Activated CD4-positive, alpha-beta T cell treated with anti-CD3 and anti-CD28 coated beads for 4 hours (primary cell): ENCODE measurements around the gene RBP2.
"Not testable (repeated sequence)": the region's sequence is repeated elsewhere in the genome, so short reads cannot be mapped to it uniquely, and the experiment has no call there.

Experiments used
- DNase-seq, 2 donors: peaks; one replicate each; pipeline ENCODE4 v3.0.0-alpha.2; 2020

RBP2 gene

GRCh38 chr3:139440639-139441556 lies 35.4 kb downstream of the RBP2 start:
- DNase-seq = no peak

- no peak for DNase-seq
Observed at GRCh38 chr3:139439278-139439677, 37.0 kb downstream of the RBP2 start.

GRCh38 chr3:139434764-139435307 lies 41.5 kb downstream of the RBP2 start:
- DNase-seq = no peak

- no peak for DNase-seq
Observed at GRCh38 chr3:139434228-139434627, 42.1 kb downstream of the RBP2 start.

- DNase-seq = no peak
Observed at GRCh38 chr3:139433089-139433488, 43.2 kb downstream of the RBP2 start.

GRCh38 chr3:139430493-139430892 lies 45.8 kb downstream of the RBP2 start:
- DNase-seq = no peak

- DNase-seq = peak in 1 of 2 donors; percentile 3
Observed at GRCh38 chr3:139427283-139428060, 48.8 kb downstream of the RBP2 start.

GRCh38 chr3:139425745-139426400 lies 50.4 kb downstream of the RBP2 start:
- no peak for DNase-seq

GRCh38 chr3:139423232-139423631 lies 53.1 kb downstream of the RBP2 start:
- DNase-seq = no peak

- no peak for DNase-seq
Observed at GRCh38 chr3:139421460-139421859, 54.9 kb downstream of the RBP2 start.

GRCh38 chr3:139421040-139421439 lies 55.3 kb downstream of the RBP2 start:
- DNase-seq = no peak

GRCh38 chr3:139418144-139418543 lies 58.2 kb downstream of the RBP2 start:
- DNase-seq = no peak

- DNase-seq = no peak
Observed at GRCh38 chr3:139416275-139416674, 60.0 kb downstream of the RBP2 start.

GRCh38 chr3:139414608-139415224 lies 61.6 kb downstream of the RBP2 start:
- no peak for DNase-seq

GRCh38 chr3:139412891-139413290 lies 63.4 kb downstream of the RBP2 start:
- not testable (repeated sequence) for DNase-seq
